ENCODE data around the gene KNCN.

The KNCN gene
- total RNA-seq, result 0 to 0.19 (median 0.09) reads per million in 3 donors

- peaks cover 8% of the 10 kb centered on the region for H3K27me3 ChIP-seq (replicated peaks; ENCODE audit: control insufficient read depth, insufficient read depth, low read length, poor library complexity, severe bottlenecking)
- H3K36me3 ChIP-seq (ENCODE audit: control insufficient read depth, insufficient read depth, low read length), result no peaks in the 10 kb centered on the region
- H3K27ac ChIP-seq (ENCODE audit: insufficient read depth, low read length, poor library complexity, severe bottlenecking), result no peak within 1 kb of the TSS
- DNase-seq, result no peak
- peaks cover 15% of the 10 kb centered on the region for H3K4me1 ChIP-seq (ENCODE audit: control insufficient read depth, insufficient read depth, low read length, poor library complexity, severe bottlenecking)
- no peaks in the 10 kb centered on the region for H3K9me3 ChIP-seq (ENCODE audit: control insufficient read depth, low read length)
- no peak within 1 kb of the TSS for H3K4me3 ChIP-seq (ENCODE audit: insufficient read depth, low read depth, low read length, poor library complexity, severe bottlenecking)
Measured at GRCh38 chr1:46551597-46552095, at the start of gene KNCN. TSS of gene KNCN (minus strand) at chr1:46551647. CDS start at chr1:46551215, 432 bp downstream.

- H3K4me1 ChIP-seq (ENCODE audit: control insufficient read depth, insufficient read depth, low read length, poor library complexity, severe bottlenecking), result peaks cover 30% of the 10 kb centered on the region
- no peaks in the 10 kb centered on the region for H3K36me3 ChIP-seq (ENCODE audit: control insufficient read depth, insufficient read depth, low read length)
- no peak overlapping the region for H3K27ac ChIP-seq (ENCODE audit: insufficient read depth, low read length, poor library complexity, severe bottlenecking)
- no peaks in the 10 kb centered on the region for H3K27me3 ChIP-seq (replicated peaks; ENCODE audit: control insufficient read depth, insufficient read depth, low read length, poor library complexity, severe bottlenecking)
- DNase-seq, result no peak
- H3K9me3 ChIP-seq (ENCODE audit: control insufficient read depth, low read length), result no peaks in the 10 kb centered on the region
- H3K4me3 ChIP-seq (ENCODE audit: insufficient read depth, low read depth, low read length, poor library complexity, severe bottlenecking), result no peak overlapping the region
Measured at GRCh38 chr1:46599059-46599970, 47.9 kb upstream of the KNCN start.

- no peak for DNase-seq
- H3K4me1 ChIP-seq (ENCODE audit: control insufficient read depth, insufficient read depth, low read length, poor library complexity, severe bottlenecking), result peaks cover 20% of the 10 kb centered on the region
- no peak overlapping the region for H3K27ac ChIP-seq (ENCODE audit: insufficient read depth, low read length, poor library complexity, severe bottlenecking)
- H3K36me3 ChIP-seq (ENCODE audit: control insufficient read depth, insufficient read depth, low read length), result peaks cover 15% of the 10 kb centered on the region
- no peaks in the 10 kb centered on the region for H3K27me3 ChIP-seq (replicated peaks; ENCODE audit: control insufficient read depth, insufficient read depth, low read length, poor library complexity, severe bottlenecking)
- no peaks in the 10 kb centered on the region for H3K9me3 ChIP-seq (ENCODE audit: control insufficient read depth, low read length)
- H3K4me3 ChIP-seq (ENCODE audit: insufficient read depth, low read depth, low read length, poor library complexity, severe bottlenecking), result no peak overlapping the region
Measured at GRCh38 chr1:46596846-46597245, 45.4 kb upstream of the KNCN start.

GRCh38 chr1:46596036-46596435, 44.6 kb upstream of the KNCN start:
- Histone ChIP-seq H3K4me1 (ENCODE audit: control insufficient read depth, insufficient read depth, low read length, poor library complexity, severe bottlenecking) (peaks cover 20% of the 10 kb centered on the region), H3K27me3 (replicated peaks; ENCODE audit: control insufficient read depth, insufficient read depth, low read length, poor library complexity, severe bottlenecking) (no peaks in the 10 kb centered on the region), H3K27ac (ENCODE audit: insufficient read depth, low read length, poor library complexity, severe bottlenecking) (no peak overlapping the region), H3K36me3 (ENCODE audit: control insufficient read depth, insufficient read depth, low read length) (peaks cover 23% of the 10 kb centered on the region), H3K9me3 (ENCODE audit: control insufficient read depth, low read length) (no peaks in the 10 kb centered on the region), H3K4me3 (ENCODE audit: insufficient read depth, low read depth, low read length, poor library complexity, severe bottlenecking) (no peak overlapping the region)
- no peak for DNase-seq

- no peak for DNase-seq
- H3K36me3 ChIP-seq (ENCODE audit: control insufficient read depth, insufficient read depth, low read length), result peaks cover 31% of the 10 kb centered on the region
- H3K27ac ChIP-seq (ENCODE audit: insufficient read depth, low read length, poor library complexity, severe bottlenecking), result no peak overlapping the region
- no peaks in the 10 kb centered on the region for H3K27me3 ChIP-seq (replicated peaks; ENCODE audit: control insufficient read depth, insufficient read depth, low read length, poor library complexity, severe bottlenecking)
- H3K4me1 ChIP-seq (ENCODE audit: control insufficient read depth, insufficient read depth, low read length, poor library complexity, severe bottlenecking), result peaks cover 20% of the 10 kb centered on the region
- no peaks in the 10 kb centered on the region for H3K9me3 ChIP-seq (ENCODE audit: control insufficient read depth, low read length)
- H3K4me3 ChIP-seq (ENCODE audit: insufficient read depth, low read depth, low read length, poor library complexity, severe bottlenecking), result no peak overlapping the region
Measured at GRCh38 chr1:46595127-46595526, 43.7 kb upstream of the KNCN start.

GRCh38 chr1:46594063-46594462, 42.6 kb upstream of the KNCN start:
- Histone ChIP-seq H3K4me1 (ENCODE audit: control insufficient read depth, insufficient read depth, low read length, poor library complexity, severe bottlenecking) (peaks cover 13% of the 10 kb centered on the region), H3K4me3 (ENCODE audit: insufficient read depth, low read depth, low read length, poor library complexity, severe bottlenecking) (no peak overlapping the region), H3K9me3 (ENCODE audit: control insufficient read depth, low read length) (no peaks in the 10 kb centered on the region), H3K36me3 (ENCODE audit: control insufficient read depth, insufficient read depth, low read length) (peaks cover 41% of the 10 kb centered on the region), H3K27ac (ENCODE audit: insufficient read depth, low read length, poor library complexity, severe bottlenecking) (no peak overlapping the region), H3K27me3 (replicated peaks; ENCODE audit: control insufficient read depth, insufficient read depth, low read length, poor library complexity, severe bottlenecking) (no peaks in the 10 kb centered on the region)
- DNase-seq, result no peak

GRCh38 chr1:46592823-46593222, 41.4 kb upstream of the KNCN start:
- H3K27me3 ChIP-seq (replicated peaks; ENCODE audit: control insufficient read depth, insufficient read depth, low read length, poor library complexity, severe bottlenecking), result no peaks in the 10 kb centered on the region
- no peak overlapping the region for H3K4me3 ChIP-seq (ENCODE audit: insufficient read depth, low read depth, low read length, poor library complexity, severe bottlenecking)
- H3K27ac ChIP-seq (ENCODE audit: insufficient read depth, low read length, poor library complexity, severe bottlenecking), result no peak overlapping the region
- peaks cover 10% of the 10 kb centered on the region for H3K4me1 ChIP-seq (ENCODE audit: control insufficient read depth, insufficient read depth, low read length, poor library complexity, severe bottlenecking)
- DNase-seq, result no peak
- no peaks in the 10 kb centered on the region for H3K9me3 ChIP-seq (ENCODE audit: control insufficient read depth, low read length)
- H3K36me3 ChIP-seq (ENCODE audit: control insufficient read depth, insufficient read depth, low read length), result peaks cover 45% of the 10 kb centered on the region

- Histone ChIP-seq H3K36me3 (ENCODE audit: control insufficient read depth, insufficient read depth, low read length) (peaks cover 54% of the 10 kb centered on the region), H3K4me1 (ENCODE audit: control insufficient read depth, insufficient read depth, low read length, poor library complexity, severe bottlenecking) (peaks cover 1% of the 10 kb centered on the region), H3K4me3 (ENCODE audit: insufficient read depth, low read depth, low read length, poor library complexity, severe bottlenecking) (no peak overlapping the region), H3K9me3 (ENCODE audit: control insufficient read depth, low read length) (no peaks in the 10 kb centered on the region), H3K27ac (ENCODE audit: insufficient read depth, low read length, poor library complexity, severe bottlenecking) (no peak overlapping the region), H3K27me3 (replicated peaks; ENCODE audit: control insufficient read depth, insufficient read depth, low read length, poor library complexity, severe bottlenecking) (no peaks in the 10 kb centered on the region)
- DNase-seq, result no peak
Measured at GRCh38 chr1:46589529-46589928, 38.1 kb upstream of the KNCN start.

- Histone ChIP-seq H3K4me1 (ENCODE audit: control insufficient read depth, insufficient read depth, low read length, poor library complexity, severe bottlenecking) (peaks cover 3% of the 10 kb centered on the region), H3K4me3 (ENCODE audit: insufficient read depth, low read depth, low read length, poor library complexity, severe bottlenecking) (no peak overlapping the region), H3K36me3 (ENCODE audit: control insufficient read depth, insufficient read depth, low read length) (peaks cover 47% of the 10 kb centered on the region), H3K27ac (ENCODE audit: insufficient read depth, low read length, poor library complexity, severe bottlenecking) (no peak overlapping the region), H3K9me3 (ENCODE audit: control insufficient read depth, low read length) (no peaks in the 10 kb centered on the region), H3K27me3 (replicated peaks; ENCODE audit: control insufficient read depth, insufficient read depth, low read length, poor library complexity, severe bottlenecking) (no peaks in the 10 kb centered on the region)
- no peak for DNase-seq
Measured at GRCh38 chr1:46587069-46587468, 35.6 kb upstream of the KNCN start.

- Histone ChIP-seq H3K27ac (ENCODE audit: insufficient read depth, low read length, poor library complexity, severe bottlenecking) (no peak overlapping the region), H3K36me3 (ENCODE audit: control insufficient read depth, insufficient read depth, low read length) (peaks cover 33% of the 10 kb centered on the region), H3K4me1 (ENCODE audit: control insufficient read depth, insufficient read depth, low read length, poor library complexity, severe bottlenecking) (peaks cover 15% of the 10 kb centered on the region), H3K9me3 (ENCODE audit: control insufficient read depth, low read length) (no peaks in the 10 kb centered on the region), H3K4me3 (ENCODE audit: insufficient read depth, low read depth, low read length, poor library complexity, severe bottlenecking) (no peak overlapping the region), H3K27me3 (replicated peaks; ENCODE audit: control insufficient read depth, insufficient read depth, low read length, poor library complexity, severe bottlenecking) (no peaks in the 10 kb centered on the region)
- no peak for DNase-seq
Measured at GRCh38 chr1:46585312-46585938, 34.0 kb upstream of the KNCN start.

Data from effector memory CD4-positive, alpha-beta T cell (primary cell).